HL-60 (cell line): ENCODE data around the gene DCTPP1.

Experiments
- DNase-seq, 2 experiments: peaks; one replicate each; pipeline ENCODE4 v3.0.0-alpha.2; 2010 to 2020; ENCODE audit warnings: low read depth in 1 of 2, low spot score in 1 of 2
- H3K27ac ChIP-seq: fragments of 250-450 bp; sonication (Bioruptor Pico); replicated peaks from 2 replicates; pipeline ENCODE4 v1.5.1; 2020; ENCODE audit warnings: mild to moderate bottlenecking, moderate library complexity
- H3K27me3 ChIP-seq: fragments of 250-450 bp; sonication (Bioruptor Pico); 2 replicates; pipeline ENCODE4 v1.5.1; 2021; ENCODE audit warnings: mild to moderate bottlenecking, moderate library complexity; ENCODE audit not compliant: insufficient read depth, poor library complexity, severe bottlenecking
- H3K4me3 ChIP-seq: replicated peaks from 2 replicates; pipeline ENCODE4 v1.5.1; 2011; ENCODE audit warnings: mild to moderate bottlenecking, control low read depth, low read length; ENCODE audit not compliant: insufficient read depth
- CTCF ChIP-seq: IDR thresholded peaks from one replicate; pipeline ENCODE4 v1.5.1; 2011; ENCODE audit warnings: low read length, control low read depth, inconsistent platforms; ENCODE audit not compliant: insufficient read depth
- GABPA ChIP-seq: IDR thresholded peaks from 2 replicates; pipeline ENCODE4 v1.6.1; 2012; ENCODE audit warnings: low read depth
- POLR2AphosphoS5 ChIP-seq: IDR thresholded peaks from 2 replicates; pipeline ENCODE4 v1.6.1; 2012; ENCODE audit warnings: low read depth
- REST ChIP-seq: IDR thresholded peaks from 2 replicates; pipeline ENCODE4 v1.6.1; 2012; ENCODE audit warnings: low read depth; ENCODE audit not compliant: insufficient replicate concordance
- SPI1 ChIP-seq: IDR thresholded peaks from 2 replicates; pipeline ENCODE4 v1.6.1; 2012; ENCODE audit warnings: low read depth, mild to moderate bottlenecking, borderline replicate concordance

DCTPP1 gene

GRCh38 chr16:30413112-30413806, 16.6 kb downstream of the DCTPP1 start:
- H3K27me3 ChIP-seq, result no peaks in the 10 kb centered on the region
- H3K27ac ChIP-seq, result no peak overlapping the region
- TF ChIP-seq REST (no peak), POLR2AphosphoS5 (no peak)
- DNase-seq, result no peak
- no peak overlapping the region for H3K4me3 ChIP-seq

- DNase-seq, result peak; percentile 63 to 93
- peak; percentile 93 for TF ChIP-seq CTCF
- no peak for TF ChIP-seq REST
- peak overlapping the region; percentile 32; the same call in 1 of the 2 replicates for H3K27ac ChIP-seq
- no peaks in the 10 kb centered on the region for H3K27me3 ChIP-seq
- H3K4me3 ChIP-seq, result no peak overlapping the region
Observed at GRCh38 chr16:30409125-30410060, 20.4 kb downstream of the DCTPP1 start.

GRCh38 chr16:30407804-30408534, 21.9 kb downstream of the DCTPP1 start:
- no peak for DNase-seq
- no peak for TF ChIP-seq CTCF
- TF ChIP-seq GABPA, result no peak
- TF ChIP-seq REST, result no peak
- no peak for TF ChIP-seq POLR2AphosphoS5
- no peak for TF ChIP-seq SPI1
- peak overlapping the region; percentile 77 for H3K27ac ChIP-seq

More at GRCh38 chr16:30407804-30408534, 21.9 kb downstream of the DCTPP1 start:
- Histone ChIP-seq H3K4me3 (peak overlapping the region; percentile 77), H3K27me3 (no peaks in the 10 kb centered on the region)
